Upper lobe of right lung (tissue), 1 donor: Measurements from ENCODE around the gene TCHHL1. TPM values are rescaled to one million over a fixed set of nuclear protein-coding genes. Genes with fewer than 3 reads are reported as not detected.

Source experiments
- ATAC-seq: fragments of 200-7000 bp; cut with Tn5 transposase; one replicate; pipeline ENCODE4 v1.9.1; 2020; ENCODE audit warnings: mild to moderate bottlenecking, moderate library complexity
- DNase-seq: peaks from one replicate; pipeline ENCODE4 v3.0.0-alpha.2; 2020
- H3K27ac ChIP-seq: fragments of 200-600 bp; one replicate; pipeline ENCODE4 v1.8.0; 2022
- H3K27me3 ChIP-seq: fragments of 200-600 bp; one replicate; pipeline ENCODE4 v1.8.0; 2022; ENCODE audit warnings: mild to moderate bottlenecking
- H3K36me3 ChIP-seq: fragments of 200-600 bp; one replicate; pipeline ENCODE4 v1.8.0; 2022
- H3K4me1 ChIP-seq: fragments of 200-600 bp; one replicate; pipeline ENCODE4 v1.8.0; 2022
- H3K4me3 ChIP-seq: fragments of 200-600 bp; one replicate; pipeline ENCODE4 v1.8.0; 2022; ENCODE audit warnings: mild to moderate bottlenecking
- H3K9me3 ChIP-seq: fragments of 200-600 bp; one replicate; pipeline ENCODE4 v1.8.0; 2022
- intact Hi-C: fragments of 100-400 bp; cut with DNase I; formaldehyde crosslinking; loops from one replicate; pipeline ENCODE4 v1.11.0; 2022
- total RNA-seq: library from RNA; stranded (reverse); fragmentation: NEBNext Ultra II Directional; extraction: Animal tissue kit (Norgen Biotek cat#: 25700); gene quantifications from one replicate; pipeline ENCODE4 v1.2.1, GENCODE V29; 2021
- TF ChIP-seq, protein P1 (sequence below): fragments of 200-600 bp; IDR thresholded peaks from one replicate; pipeline ENCODE4 v1.8.0; 2022; ENCODE audit warnings: antibody characterized with exemption
- donor health status: DM: no; HTN: yes; CAD: no; lungs with severe emphysema.

TCHHL1 gene
- total RNA-seq, 1 donor from 2014 or later = not detected

- TF ChIP-seq, protein P1, sequence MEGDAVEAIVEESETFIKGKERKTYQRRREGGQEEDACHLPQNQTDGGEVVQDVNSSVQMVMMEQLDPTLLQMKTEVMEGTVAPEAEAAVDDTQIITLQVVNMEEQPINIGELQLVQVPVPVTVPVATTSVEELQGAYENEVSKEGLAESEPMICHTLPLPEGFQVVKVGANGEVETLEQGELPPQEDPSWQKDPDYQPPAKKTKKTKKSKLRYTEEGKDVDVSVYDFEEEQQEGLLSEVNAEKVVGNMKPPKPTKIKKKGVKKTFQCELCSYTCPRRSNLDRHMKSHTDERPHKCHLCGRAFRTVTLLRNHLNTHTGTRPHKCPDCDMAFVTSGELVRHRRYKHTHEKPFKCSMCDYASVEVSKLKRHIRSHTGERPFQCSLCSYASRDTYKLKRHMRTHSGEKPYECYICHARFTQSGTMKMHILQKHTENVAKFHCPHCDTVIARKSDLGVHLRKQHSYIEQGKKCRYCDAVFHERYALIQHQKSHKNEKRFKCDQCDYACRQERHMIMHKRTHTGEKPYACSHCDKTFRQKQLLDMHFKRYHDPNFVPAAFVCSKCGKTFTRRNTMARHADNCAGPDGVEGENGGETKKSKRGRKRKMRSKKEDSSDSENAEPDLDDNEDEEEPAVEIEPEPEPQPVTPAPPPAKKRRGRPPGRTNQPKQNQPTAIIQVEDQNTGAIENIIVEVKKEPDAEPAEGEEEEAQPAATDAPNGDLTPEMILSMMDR = no peak
- peak within 1 kb of the TSS; percentile 88 for H3K4me3 ChIP-seq
- ATAC-seq = peak; percentile 94
- H3K27me3 ChIP-seq = no peaks in the 10 kb centered on the region
- intact Hi-C loops = no loop called here
- H3K4me1 ChIP-seq = peaks cover 46% of the 10 kb centered on the region
- peak within 1 kb of the TSS; percentile 95 for H3K27ac ChIP-seq
- H3K36me3 ChIP-seq = peaks cover 31% of the 10 kb centered on the region
- DNase-seq = peak; percentile 98
- H3K9me3 ChIP-seq = no peaks in the 10 kb centered on the region
Measured at GRCh38 chr1:152036267-152037216, 52.3 kb downstream of the TCHHL1 start, which contains the start of gene S100A11. TSS of gene S100A11 (minus strand) at chr1:152037004. CDS start at chr1:152036915, 89 bp downstream.

GRCh38 chr1:152035539-152036266 lies 53.2 kb downstream of the TCHHL1 start:
- Histone ChIP-seq H3K4me3 (peak overlapping the region; percentile 88), H3K36me3 (peaks cover 35% of the 10 kb centered on the region), H3K4me1 (peaks cover 46% of the 10 kb centered on the region), H3K27ac (peak overlapping the region; percentile 95), H3K9me3 (no peaks in the 10 kb centered on the region), H3K27me3 (no peaks in the 10 kb centered on the region)
- ATAC-seq (no peak), DNase-seq (no peak)
- intact Hi-C loops = no loop called here
- TF ChIP-seq, protein P1 = no peak

DNA sequence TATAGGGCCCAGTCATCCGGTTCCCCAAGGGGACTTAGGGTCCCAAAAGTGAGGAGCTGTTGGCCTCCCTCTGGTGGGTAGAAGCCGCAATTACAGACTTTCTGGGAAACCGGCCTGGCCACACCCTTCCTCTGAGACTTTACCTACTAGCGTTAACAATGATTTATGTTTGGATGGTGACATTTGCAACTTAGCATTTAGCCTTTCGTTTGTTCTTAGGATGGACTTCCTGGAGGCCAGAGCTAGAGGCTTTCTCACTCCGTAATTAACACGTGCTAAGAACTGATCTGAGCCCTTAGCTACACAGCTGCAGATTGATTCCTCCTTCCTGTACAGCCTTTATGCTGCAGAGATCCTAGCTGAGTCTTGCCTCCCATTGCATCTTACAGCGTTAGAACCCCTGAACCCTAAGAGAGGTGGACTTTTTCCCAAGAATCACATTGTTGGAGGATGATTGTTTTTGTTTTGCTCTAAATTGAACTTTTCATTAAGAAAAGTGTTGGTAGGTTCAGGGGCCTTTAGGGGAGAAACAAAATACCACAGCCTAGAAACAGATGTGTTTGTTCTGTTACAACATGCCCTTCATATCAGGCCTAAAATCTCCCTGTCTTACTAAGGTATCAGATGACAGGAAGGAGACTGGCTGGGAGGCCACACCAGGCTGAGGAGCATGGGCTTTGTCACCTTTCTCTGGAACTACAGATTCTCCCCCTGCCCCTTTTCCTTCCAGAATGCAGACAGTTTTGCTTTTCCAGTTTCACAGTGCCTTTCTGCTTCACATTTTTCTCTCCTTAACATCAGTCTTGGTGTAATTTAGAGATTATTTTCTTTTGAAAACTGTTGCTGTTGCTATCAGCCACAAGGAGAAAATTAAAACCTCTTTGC lies 54.0 kb downstream of the TCHHL1 start:
- intact Hi-C loops = no loop called here
- peak overlapping the region; percentile 95 for H3K27ac ChIP-seq
- peaks cover 35% of the 10 kb centered on the region for H3K36me3 ChIP-seq
- no peaks in the 10 kb centered on the region for H3K27me3 ChIP-seq
- ATAC-seq (peak; percentile 54), DNase-seq (no peak)
- peak overlapping the region; percentile 88 for H3K4me3 ChIP-seq
- TF ChIP-seq, protein P1 = peak; percentile 76
- no peaks in the 10 kb centered on the region for H3K9me3 ChIP-seq
- H3K4me1 ChIP-seq = peaks cover 46% of the 10 kb centered on the region

DNA sequence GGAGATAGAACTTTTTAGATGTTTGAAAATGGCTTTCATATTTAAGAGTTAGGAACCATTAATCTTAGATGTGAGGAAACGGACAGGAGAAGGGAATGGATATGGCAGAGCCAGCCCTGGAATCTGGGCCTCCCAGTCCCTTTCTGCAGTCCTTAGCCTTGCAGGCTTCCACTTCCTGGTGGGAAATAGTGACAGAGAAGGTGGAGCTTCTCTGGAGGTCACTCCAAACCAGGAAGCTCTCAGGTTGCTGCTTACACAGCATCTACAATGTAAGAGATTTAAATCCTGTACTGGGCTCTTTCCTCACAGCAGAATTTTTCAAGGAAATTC lies 54.6 kb downstream of the TCHHL1 start:
- intact Hi-C loops = no loop called here
- Histone ChIP-seq H3K9me3 (no peaks in the 10 kb centered on the region), H3K27me3 (no peaks in the 10 kb centered on the region), H3K27ac (peak overlapping the region; percentile 95), H3K4me1 (peaks cover 46% of the 10 kb centered on the region), H3K36me3 (peaks cover 35% of the 10 kb centered on the region), H3K4me3 (peak overlapping the region; percentile 88)
- ATAC-seq = peak; percentile 43
- DNase-seq = no peak
- TF ChIP-seq, protein P1 = no peak

Other genes starting within 250 kb of the TCHHL1 start
- gene C2CD4D, start 249.2 kb downstream of the TCHHL1 start, total RNA-seq = 0.29 TPM
- not detected for gene THEM5, start 235.4 kb downstream of the TCHHL1 start, total RNA-seq
- gene THEM4, start 179.6 kb downstream of the TCHHL1 start, total RNA-seq = 14.0 TPM
- gene S100A10, start 95.2 kb downstream of the TCHHL1 start, total RNA-seq = 643 TPM
- 522 TPM for gene S100A11, start 52.1 kb downstream of the TCHHL1 start, total RNA-seq
- gene TCHH, start 26.4 kb upstream of the TCHHL1 start, total RNA-seq = 0.20 TPM
- not detected for gene RPTN, start 70.2 kb upstream of the TCHHL1 start, total RNA-seq
- not detected for gene HRNR, start 135.1 kb upstream of the TCHHL1 start, total RNA-seq
- not detected for gene FLG, start 236.2 kb upstream of the TCHHL1 start, total RNA-seq